WTC11 (cell line): Measurements from ENCODE around the gene ANKRD11. TPM values are rescaled to one million over a fixed set of nuclear protein-coding genes. Genes with fewer than 3 reads are reported as not detected.
A peak's percentile ranks its signal among the peaks of the same experiment; 100 is the strongest.

Experiments
- ATAC-seq: fragments of 200-7000 bp; cut with Tn5 transposase; 2 replicates; pipeline ENCODE4 v1.10.0; 2021; ENCODE audit warnings: mild to moderate bottlenecking, moderate library complexity
- CTCF ChIA-PET: fragments of 300-600 bp; sonication (Branson Sonifier 250); formaldehyde crosslinking; loops from one replicate; lab custom pipeline; 2021; ENCODE audit warnings: antibody characterized with exemption; lab: Charles Lee
- POLR2A ChIA-PET: fragments of 350-600 bp; sonication (Branson Sonifier 250); formaldehyde crosslinking; loops from one replicate; lab custom pipeline; 2021; ENCODE audit warnings: antibody characterized with exemption; lab: Charles Lee
- DNase-seq: peaks from one replicate; pipeline ENCODE4 v3.0.0; 2021; ENCODE audit warnings: low spot score
- H3K27ac Mint-ChIP-seq: 2 replicates; pipeline ENCODE4 v1.8.0; 2021; ENCODE audit warnings: mixed read lengths
- H3K27me3 Mint-ChIP-seq: 2 replicates; pipeline ENCODE4 v1.8.0; 2021; ENCODE audit warnings: low read depth, mild to moderate bottlenecking, moderate library complexity, mixed read lengths
- H3K36me3 Mint-ChIP-seq: 2 replicates; pipeline ENCODE4 v1.8.0; 2021; ENCODE audit warnings: mixed read lengths
- H3K4me1 Mint-ChIP-seq: 2 replicates; pipeline ENCODE4 v1.8.0; 2022; ENCODE audit warnings: mixed read lengths
- H3K4me3 Mint-ChIP-seq: 2 replicates; pipeline ENCODE4 v1.8.0; 2021; ENCODE audit warnings: mild to moderate bottlenecking, moderate library complexity, mixed read lengths
- H3K9me3 Mint-ChIP-seq: 2 replicates; pipeline ENCODE4 v1.8.0; 2021; ENCODE audit warnings: mixed read lengths
- AFF4 ChIP-seq: sonication (generic); formaldehyde crosslinking; IDR thresholded peaks from 2 replicates; pipeline ENCODE4 v1.8.1; 2023; ENCODE audit warnings: mild to moderate bottlenecking, missing genetic modification reagents, borderline replicate concordance
- EMX1 ChIP-seq: fragments of 250-450 bp; sonication (Bioruptor Pico); IDR thresholded peaks from 2 replicates; pipeline ENCODE4 v1.8.0; 2021; ENCODE audit warnings: mild to moderate bottlenecking
- ESRRA ChIP-seq: sonication (generic); formaldehyde crosslinking; IDR thresholded peaks from 2 replicates; pipeline ENCODE4 v1.8.1; 2022; ENCODE audit warnings: mild to moderate bottlenecking, missing genetic modification reagents, borderline replicate concordance
- ETV6 ChIP-seq: sonication (generic); formaldehyde crosslinking; IDR thresholded peaks from 2 replicates; pipeline ENCODE4 v1.8.1; 2022; ENCODE audit warnings: mild to moderate bottlenecking, missing genetic modification reagents
- GTF2I ChIP-seq: fragments of 250-450 bp; sonication (Bioruptor Pico); conservative IDR thresholded peaks from 2 replicates; pipeline ENCODE4 v1.4.0; 2021; ENCODE audit warnings: mild to moderate bottlenecking
- JAZF1 ChIP-seq: fragments of 250-450 bp; sonication (Bioruptor Pico); IDR thresholded peaks from 2 replicates; pipeline ENCODE4 v1.9.0; 2021; ENCODE audit warnings: moderate library complexity, mild to moderate bottlenecking, inconsistent platforms
- JUN ChIP-seq: sonication (generic); formaldehyde crosslinking; IDR thresholded peaks from 2 replicates; pipeline ENCODE4 v1.8.0; 2023; ENCODE audit warnings: mild to moderate bottlenecking, missing genetic modification reagents
- MYBL2 ChIP-seq: sonication (generic); formaldehyde crosslinking; IDR thresholded peaks from 2 replicates; pipeline ENCODE4 v1.8.1; 2023; ENCODE audit warnings: mild to moderate bottlenecking, moderate library complexity, missing genetic modification reagents
- NR1H2 ChIP-seq: sonication (generic); formaldehyde crosslinking; IDR thresholded peaks from 2 replicates; pipeline ENCODE4 v1.9.0; 2021; ENCODE audit warnings: mild to moderate bottlenecking, moderate library complexity, missing genetic modification reagents
- PRRX2 ChIP-seq: fragments of 250-450 bp; sonication (Bioruptor Pico); IDR thresholded peaks from 2 replicates; pipeline ENCODE4 v1.8.0; 2021; ENCODE audit warnings: mild to moderate bottlenecking
- RELA ChIP-seq: sonication (generic); formaldehyde crosslinking; IDR thresholded peaks from 2 replicates; pipeline ENCODE4 v1.8.1; 2022; ENCODE audit warnings: missing genetic modification reagents, mild to moderate bottlenecking, borderline replicate concordance
- SMAD3 ChIP-seq: sonication (generic); formaldehyde crosslinking; IDR thresholded peaks from 2 replicates; pipeline ENCODE4 v1.8.0; 2022; ENCODE audit warnings: missing genetic modification reagents, mild to moderate bottlenecking, borderline replicate concordance
- SOX15 ChIP-seq: fragments of 250-450 bp; sonication (Bioruptor Pico); IDR thresholded peaks from 2 replicates; pipeline ENCODE4 v1.9.0; 2021; ENCODE audit warnings: mild to moderate bottlenecking
- TEAD1 ChIP-seq: sonication (generic); formaldehyde crosslinking; IDR thresholded peaks from 2 replicates; pipeline ENCODE4 v1.8.0; 2022; ENCODE audit warnings: mild to moderate bottlenecking, missing genetic modification reagents
- TEAD4 ChIP-seq: sonication (generic); formaldehyde crosslinking; IDR thresholded peaks from 2 replicates; pipeline ENCODE4 v1.8.0; 2022; ENCODE audit warnings: mild to moderate bottlenecking, missing genetic modification reagents
- USF1 ChIP-seq: sonication (generic); formaldehyde crosslinking; IDR thresholded peaks from 2 replicates; pipeline ENCODE4 v1.8.0; 2022; ENCODE audit warnings: mild to moderate bottlenecking, missing genetic modification reagents
- ZBTB43 ChIP-seq: sonication (generic); formaldehyde crosslinking; IDR thresholded peaks from 2 replicates; pipeline ENCODE4 v1.8.1; 2023; ENCODE audit warnings: mild to moderate bottlenecking, missing genetic modification reagents
- ZNF121 ChIP-seq: sonication (generic); formaldehyde crosslinking; IDR thresholded peaks from 2 replicates; pipeline ENCODE4 v1.8.0; 2023; ENCODE audit warnings: missing genetic modification reagents
- ZNF671 ChIP-seq: fragments of 250-450 bp; sonication (Bioruptor Pico); IDR thresholded peaks from 2 replicates; pipeline ENCODE4 v1.8.0; 2021; ENCODE audit warnings: mild to moderate bottlenecking
- total RNA-seq: library from RNA; stranded (reverse); gene quantifications from 3 replicates; pipeline ENCODE4 v1.2.3, GENCODE V29; 2021
- TF ChIP-seq, protein P1 (sequence below): fragments of 250-450 bp; sonication (Bioruptor Pico); IDR thresholded peaks from 2 replicates; pipeline ENCODE4 v1.9.0; 2021; ENCODE audit warnings: mild to moderate bottlenecking, borderline replicate concordance
- TF ChIP-seq, protein P2 (sequence below): sonication (generic); formaldehyde crosslinking; IDR thresholded peaks from 2 replicates; pipeline ENCODE4 v1.8.1; 2022; ENCODE audit warnings: missing genetic modification reagents, borderline replicate concordance

ANKRD11 gene
- total RNA-seq, 1 experiment from 2014 or later = 184 TPM

DNA sequence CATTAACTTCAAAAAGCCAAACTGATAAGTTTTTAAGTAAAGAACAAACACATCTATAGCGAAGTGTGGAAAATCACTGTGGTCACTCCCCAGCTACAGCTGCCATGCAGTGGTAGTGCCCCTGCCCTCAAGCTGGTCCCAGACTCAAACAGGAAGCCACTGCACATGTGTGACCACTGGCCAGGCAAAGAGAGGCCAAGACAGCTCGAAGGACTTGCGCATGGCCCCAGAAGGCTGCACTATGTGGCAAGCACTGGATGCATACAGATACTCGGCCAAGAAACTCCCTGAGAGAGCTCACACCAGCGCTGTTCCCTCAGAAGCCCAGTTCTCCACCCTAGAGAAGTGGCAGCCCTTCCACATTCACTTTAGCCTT is 82.4 kb downstream of the ANKRD11 start (continued):
- TF ChIP-seq, protein P1, sequence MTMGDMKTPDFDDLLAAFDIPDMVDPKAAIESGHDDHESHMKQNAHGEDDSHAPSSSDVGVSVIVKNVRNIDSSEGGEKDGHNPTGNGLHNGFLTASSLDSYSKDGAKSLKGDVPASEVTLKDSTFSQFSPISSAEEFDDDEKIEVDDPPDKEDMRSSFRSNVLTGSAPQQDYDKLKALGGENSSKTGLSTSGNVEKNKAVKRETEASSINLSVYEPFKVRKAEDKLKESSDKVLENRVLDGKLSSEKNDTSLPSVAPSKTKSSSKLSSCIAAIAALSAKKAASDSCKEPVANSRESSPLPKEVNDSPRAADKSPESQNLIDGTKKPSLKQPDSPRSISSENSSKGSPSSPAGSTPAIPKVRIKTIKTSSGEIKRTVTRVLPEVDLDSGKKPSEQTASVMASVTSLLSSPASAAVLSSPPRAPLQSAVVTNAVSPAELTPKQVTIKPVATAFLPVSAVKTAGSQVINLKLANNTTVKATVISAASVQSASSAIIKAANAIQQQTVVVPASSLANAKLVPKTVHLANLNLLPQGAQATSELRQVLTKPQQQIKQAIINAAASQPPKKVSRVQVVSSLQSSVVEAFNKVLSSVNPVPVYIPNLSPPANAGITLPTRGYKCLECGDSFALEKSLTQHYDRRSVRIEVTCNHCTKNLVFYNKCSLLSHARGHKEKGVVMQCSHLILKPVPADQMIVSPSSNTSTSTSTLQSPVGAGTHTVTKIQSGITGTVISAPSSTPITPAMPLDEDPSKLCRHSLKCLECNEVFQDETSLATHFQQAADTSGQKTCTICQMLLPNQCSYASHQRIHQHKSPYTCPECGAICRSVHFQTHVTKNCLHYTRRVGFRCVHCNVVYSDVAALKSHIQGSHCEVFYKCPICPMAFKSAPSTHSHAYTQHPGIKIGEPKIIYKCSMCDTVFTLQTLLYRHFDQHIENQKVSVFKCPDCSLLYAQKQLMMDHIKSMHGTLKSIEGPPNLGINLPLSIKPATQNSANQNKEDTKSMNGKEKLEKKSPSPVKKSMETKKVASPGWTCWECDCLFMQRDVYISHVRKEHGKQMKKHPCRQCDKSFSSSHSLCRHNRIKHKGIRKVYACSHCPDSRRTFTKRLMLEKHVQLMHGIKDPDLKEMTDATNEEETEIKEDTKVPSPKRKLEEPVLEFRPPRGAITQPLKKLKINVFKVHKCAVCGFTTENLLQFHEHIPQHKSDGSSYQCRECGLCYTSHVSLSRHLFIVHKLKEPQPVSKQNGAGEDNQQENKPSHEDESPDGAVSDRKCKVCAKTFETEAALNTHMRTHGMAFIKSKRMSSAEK (CRISPR knock-in tag) = no peak
- no peak for TF ChIP-seq PRRX2 (CRISPR knock-in tag)

DNA sequence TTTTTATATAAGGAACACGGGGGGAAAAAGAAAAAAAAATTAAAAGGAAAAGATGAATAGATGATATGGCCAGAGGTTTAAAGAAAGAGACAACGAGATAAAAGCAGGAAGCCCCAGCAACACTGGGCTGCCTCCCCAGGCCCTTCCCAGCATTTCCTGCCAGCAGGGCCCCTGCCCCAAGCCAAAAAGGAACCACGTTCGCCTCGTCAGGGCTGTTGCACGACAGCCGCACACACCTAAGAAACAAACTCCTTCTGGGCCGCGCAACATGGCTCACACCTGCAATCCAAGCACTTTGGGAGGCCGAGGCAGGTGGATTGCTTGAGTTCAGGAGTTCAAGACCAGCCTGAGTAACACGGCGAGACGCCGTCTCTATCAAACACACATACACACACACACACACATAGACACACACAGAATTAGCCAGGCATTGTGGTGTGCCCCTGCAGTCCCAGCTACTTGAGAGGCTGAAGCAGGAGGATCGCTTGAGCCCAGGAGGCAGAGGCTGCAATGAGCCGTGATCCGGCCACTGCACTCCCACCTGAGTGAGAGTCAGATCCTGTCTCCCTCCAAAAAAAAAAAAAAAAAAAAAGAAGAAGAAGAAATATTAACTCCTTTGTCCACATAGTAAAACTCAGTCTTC is 83.0 kb downstream of the ANKRD11 start:
- CTCF ChIA-PET = interaction anchor here (1.0 kb wide), 1 partner anchor 150 kb away, joined by 4 read pairs; no protein-coding TSS in a partner anchor
- no peak for TF ChIP-seq ZNF121 (CRISPR knock-in tag)
- TF ChIP-seq ESRRA (CRISPR knock-in tag) = no peak
- TF ChIP-seq ETV6 (CRISPR knock-in tag) = no peak
- TF ChIP-seq SMAD3 (CRISPR knock-in tag) = no peak
- no peak for TF ChIP-seq GTF2I (CRISPR knock-in tag)
- no peak for TF ChIP-seq RELA
- TF ChIP-seq MYBL2 (CRISPR knock-in tag) = no peak
- no peak for TF ChIP-seq JAZF1 (CRISPR knock-in tag)
- no peak for TF ChIP-seq EMX1 (CRISPR knock-in tag)
- TF ChIP-seq, all 79 proteins: peak for 0
- POLR2A ChIA-PET = no interaction called here
- peak overlapping the region; percentile 22 for H3K4me3 Mint-ChIP-seq
- no peak for ATAC-seq
- no peaks in the 10 kb centered on the region for H3K27me3 Mint-ChIP-seq
- peak overlapping the region; percentile 97 for H3K27ac Mint-ChIP-seq
- H3K4me1 Mint-ChIP-seq = peaks cover 86% of the 10 kb centered on the region
- H3K9me3 Mint-ChIP-seq = no peaks in the 10 kb centered on the region
- DNase-seq = no peak
- H3K36me3 Mint-ChIP-seq = no peaks in the 10 kb centered on the region

DNA sequence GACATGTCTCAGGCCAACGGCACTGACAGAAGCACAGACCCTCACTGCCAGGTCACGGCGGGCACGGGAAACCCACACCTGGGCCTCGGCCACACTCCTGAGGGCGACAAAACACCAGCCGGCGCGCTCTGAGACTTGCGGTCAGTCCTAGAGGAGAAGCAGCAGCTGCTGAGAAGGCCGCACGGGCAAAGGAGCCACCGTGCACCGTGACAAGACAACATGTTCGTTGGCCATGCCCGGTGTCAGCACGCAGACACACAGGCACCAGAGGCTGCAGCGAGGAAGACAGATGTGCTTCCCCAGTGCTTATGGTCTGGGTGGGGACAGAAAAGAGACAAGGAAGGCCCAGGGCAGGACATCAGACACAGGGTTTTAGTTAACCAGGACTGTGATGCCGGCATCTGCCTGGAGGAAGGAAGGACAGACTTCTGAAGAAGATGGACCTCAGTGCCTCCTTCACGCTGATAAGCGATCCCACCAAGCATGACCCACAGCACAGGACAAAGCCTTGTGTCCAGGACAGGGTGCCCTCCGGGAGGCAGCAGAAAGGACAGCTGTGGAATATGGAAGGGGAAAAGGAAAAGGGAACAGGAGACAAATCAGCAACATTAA is 84.0 kb downstream of the ANKRD11 start:
- no peaks in the 10 kb centered on the region for H3K36me3 Mint-ChIP-seq
- DNase-seq (no peak), ATAC-seq (no peak)
- peaks cover 90% of the 10 kb centered on the region for H3K4me1 Mint-ChIP-seq
- H3K27me3 Mint-ChIP-seq = no peaks in the 10 kb centered on the region
- H3K4me3 Mint-ChIP-seq = no peak overlapping the region
- peak overlapping the region; percentile 97 for H3K27ac Mint-ChIP-seq
- ChIA-PET POLR2A (no interaction called here), CTCF (no interaction called here)
- no peaks in the 10 kb centered on the region for H3K9me3 Mint-ChIP-seq
- no peak for TF ChIP-seq JUN (CRISPR knock-in tag)
- no peak for TF ChIP-seq AFF4 (CRISPR knock-in tag)
- no peak for TF ChIP-seq TEAD1
- TF ChIP-seq TEAD4 = no peak
- TF ChIP-seq, protein P2, sequence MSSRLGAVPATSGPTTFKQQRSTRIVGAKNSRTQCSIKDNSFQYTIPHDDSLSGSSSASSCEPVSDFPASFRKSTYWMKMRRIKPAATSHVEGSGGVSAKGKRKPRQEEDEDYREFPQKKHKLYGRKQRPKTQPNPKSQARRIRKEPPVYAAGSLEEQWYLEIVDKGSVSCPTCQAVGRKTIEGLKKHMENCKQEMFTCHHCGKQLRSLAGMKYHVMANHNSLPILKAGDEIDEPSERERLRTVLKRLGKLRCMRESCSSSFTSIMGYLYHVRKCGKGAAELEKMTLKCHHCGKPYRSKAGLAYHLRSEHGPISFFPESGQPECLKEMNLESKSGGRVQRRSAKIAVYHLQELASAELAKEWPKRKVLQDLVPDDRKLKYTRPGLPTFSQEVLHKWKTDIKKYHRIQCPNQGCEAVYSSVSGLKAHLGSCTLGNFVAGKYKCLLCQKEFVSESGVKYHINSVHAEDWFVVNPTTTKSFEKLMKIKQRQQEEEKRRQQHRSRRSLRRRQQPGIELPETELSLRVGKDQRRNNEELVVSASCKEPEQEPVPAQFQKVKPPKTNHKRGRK (CRISPR knock-in tag) = no peak
- TF ChIP-seq ZBTB43 (CRISPR knock-in tag) = no peak
- no peak for TF ChIP-seq USF1 (CRISPR knock-in tag)
- TF ChIP-seq ESRRA (CRISPR knock-in tag) = no peak
- TF ChIP-seq NR1H2 = no peak
- TF ChIP-seq ZNF671 (CRISPR knock-in tag) = no peak
- TF ChIP-seq SOX15 (CRISPR knock-in tag) = no peak
